SK-N-SH treated with all-trans-retinoic acid at 6 μM for 48 hours (cell line): ENCODE data around the gene TNN.

ENCODE experiments used
- ARNTL ChIP-seq: fragments of 450-650 bp; formaldehyde crosslinking; IDR thresholded peaks from 2 replicates; pipeline ENCODE4 v1.5.0; 2020; ENCODE audit warnings: low read depth, mild to moderate bottlenecking, moderate library complexity, borderline replicate concordance
- CSDC2 ChIP-seq: fragments of 250-450 bp; sonication (Bioruptor Pico); IDR thresholded peaks from 2 replicates; pipeline ENCODE4 v1.5.0; 2020; ENCODE audit warnings: mild to moderate bottlenecking, moderate library complexity
- ISL1 ChIP-seq: fragments of 250-450 bp; sonication (Bioruptor Pico); IDR thresholded peaks from 2 replicates; pipeline ENCODE4 v2.1.2; 2022; ENCODE audit warnings: mild to moderate bottlenecking, moderate library complexity
- SNAI2 ChIP-seq: fragments of 250-450 bp; sonication (Bioruptor Pico); IDR thresholded peaks from 2 replicates; pipeline ENCODE4 v1.5.0; 2020; ENCODE audit warnings: mild to moderate bottlenecking, moderate library complexity
- ZNF70 ChIP-seq: fragments of 450-650 bp; formaldehyde crosslinking; IDR thresholded peaks from 2 replicates; pipeline ENCODE4 v1.5.0; 2020; ENCODE audit warnings: mild to moderate bottlenecking, moderate library complexity
- ZNF8 ChIP-seq: fragments of 450-650 bp; formaldehyde crosslinking; IDR thresholded peaks from 2 replicates; pipeline ENCODE4 v1.5.0; 2020; ENCODE audit warnings: mild to moderate bottlenecking, moderate library complexity
- TF ChIP-seq, protein P1 (sequence below): fragments of 250-450 bp; sonication (Bioruptor Pico); IDR thresholded peaks from 2 replicates; pipeline ENCODE4 v1.5.1; 2021; ENCODE audit warnings: mild to moderate bottlenecking, moderate library complexity
- TF ChIP-seq, protein P2 (sequence below): fragments of 250-450 bp; sonication (Bioruptor Pico); IDR thresholded peaks from 2 replicates; pipeline ENCODE4 v1.5.1; 2020; ENCODE audit warnings: low read depth, mild to moderate bottlenecking, moderate library complexity
- TF ChIP-seq, protein P3 (sequence below): fragments of 250-450 bp; sonication (Bioruptor Pico); IDR thresholded peaks from 2 replicates; pipeline ENCODE4 v1.8.0; 2020; ENCODE audit warnings: mild to moderate bottlenecking, moderate library complexity, borderline replicate concordance

DNA sequence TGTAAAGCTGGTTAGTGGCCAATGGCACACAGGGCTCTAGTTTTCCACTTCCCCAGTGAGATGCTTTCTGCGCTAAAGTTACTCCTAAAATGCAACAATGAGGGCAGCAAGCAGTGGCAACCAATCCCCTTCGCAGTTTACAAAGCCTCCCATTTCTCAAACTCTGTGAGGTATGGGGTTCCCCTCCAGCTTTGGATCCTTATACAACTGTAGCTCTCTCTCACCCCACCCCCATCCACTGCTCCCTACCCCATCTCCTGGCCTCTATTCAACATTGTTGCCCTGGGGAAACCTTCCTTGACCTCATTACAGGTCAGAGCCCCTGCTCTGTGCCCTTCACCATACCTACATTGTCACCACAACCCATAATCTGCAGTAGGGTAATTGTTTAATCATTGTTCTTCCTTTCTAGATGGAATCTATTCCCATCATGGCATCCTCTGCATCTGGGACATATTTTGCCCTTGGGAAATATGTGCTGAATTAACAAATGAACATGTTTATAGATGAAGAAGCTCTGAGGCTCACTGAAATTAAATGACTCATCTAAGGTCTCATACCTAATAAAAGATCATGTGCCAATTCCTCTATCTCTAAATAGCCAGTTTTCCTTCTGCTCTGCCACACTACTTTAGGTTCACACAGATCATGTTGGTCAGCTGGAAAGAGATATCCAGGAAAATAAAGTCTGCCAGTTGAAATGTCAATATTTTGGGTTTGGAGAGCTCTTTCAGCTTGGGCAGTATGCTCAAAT is 112.4 kb downstream of the TNN start:
- TF ChIP-seq, protein P1, sequence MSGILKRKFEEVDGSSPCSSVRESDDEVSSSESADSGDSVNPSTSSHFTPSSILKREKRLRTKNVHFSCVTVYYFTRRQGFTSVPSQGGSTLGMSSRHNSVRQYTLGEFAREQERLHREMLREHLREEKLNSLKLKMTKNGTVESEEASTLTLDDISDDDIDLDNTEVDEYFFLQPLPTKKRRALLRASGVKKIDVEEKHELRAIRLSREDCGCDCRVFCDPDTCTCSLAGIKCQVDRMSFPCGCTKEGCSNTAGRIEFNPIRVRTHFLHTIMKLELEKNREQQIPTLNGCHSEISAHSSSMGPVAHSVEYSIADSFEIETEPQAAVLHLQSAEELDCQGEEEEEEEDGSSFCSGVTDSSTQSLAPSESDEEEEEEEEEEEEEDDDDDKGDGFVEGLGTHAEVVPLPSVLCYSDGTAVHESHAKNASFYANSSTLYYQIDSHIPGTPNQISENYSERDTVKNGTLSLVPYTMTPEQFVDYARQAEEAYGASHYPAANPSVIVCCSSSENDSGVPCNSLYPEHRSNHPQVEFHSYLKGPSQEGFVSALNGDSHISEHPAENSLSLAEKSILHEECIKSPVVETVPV (CRISPR knock-in tag), result no peak
- TF ChIP-seq, protein P2, sequence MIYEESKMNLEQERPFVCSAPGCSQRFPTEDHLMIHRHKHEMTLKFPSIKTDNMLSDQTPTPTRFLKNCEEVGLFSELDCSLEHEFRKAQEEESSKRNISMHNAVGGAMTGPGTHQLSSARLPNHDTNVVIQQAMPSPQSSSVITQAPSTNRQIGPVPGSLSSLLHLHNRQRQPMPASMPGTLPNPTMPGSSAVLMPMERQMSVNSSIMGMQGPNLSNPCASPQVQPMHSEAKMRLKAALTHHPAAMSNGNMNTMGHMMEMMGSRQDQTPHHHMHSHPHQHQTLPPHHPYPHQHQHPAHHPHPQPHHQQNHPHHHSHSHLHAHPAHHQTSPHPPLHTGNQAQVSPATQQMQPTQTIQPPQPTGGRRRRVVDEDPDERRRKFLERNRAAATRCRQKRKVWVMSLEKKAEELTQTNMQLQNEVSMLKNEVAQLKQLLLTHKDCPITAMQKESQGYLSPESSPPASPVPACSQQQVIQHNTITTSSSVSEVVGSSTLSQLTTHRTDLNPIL (CRISPR knock-in tag), result no peak
- no peak for TF ChIP-seq SNAI2 (CRISPR knock-in tag)
- TF ChIP-seq, protein P3, sequence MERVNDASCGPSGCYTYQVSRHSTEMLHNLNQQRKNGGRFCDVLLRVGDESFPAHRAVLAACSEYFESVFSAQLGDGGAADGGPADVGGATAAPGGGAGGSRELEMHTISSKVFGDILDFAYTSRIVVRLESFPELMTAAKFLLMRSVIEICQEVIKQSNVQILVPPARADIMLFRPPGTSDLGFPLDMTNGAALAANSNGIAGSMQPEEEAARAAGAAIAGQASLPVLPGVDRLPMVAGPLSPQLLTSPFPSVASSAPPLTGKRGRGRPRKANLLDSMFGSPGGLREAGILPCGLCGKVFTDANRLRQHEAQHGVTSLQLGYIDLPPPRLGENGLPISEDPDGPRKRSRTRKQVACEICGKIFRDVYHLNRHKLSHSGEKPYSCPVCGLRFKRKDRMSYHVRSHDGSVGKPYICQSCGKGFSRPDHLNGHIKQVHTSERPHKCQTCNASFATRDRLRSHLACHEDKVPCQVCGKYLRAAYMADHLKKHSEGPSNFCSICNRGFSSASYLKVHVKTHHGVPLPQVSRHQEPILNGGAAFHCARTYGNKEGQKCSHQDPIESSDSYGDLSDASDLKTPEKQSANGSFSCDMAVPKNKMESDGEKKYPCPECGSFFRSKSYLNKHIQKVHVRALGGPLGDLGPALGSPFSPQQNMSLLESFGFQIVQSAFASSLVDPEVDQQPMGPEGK (CRISPR knock-in tag), result no peak
- no peak for TF ChIP-seq ARNTL (CRISPR knock-in tag)
- TF ChIP-seq ZNF70 (CRISPR knock-in tag), result no peak
- no peak for TF ChIP-seq ZNF8 (CRISPR knock-in tag)
- TF ChIP-seq CSDC2 (CRISPR knock-in tag), result no peak
- no peak for TF ChIP-seq ISL1
